HG03175 (cell line): ENCODE data around the gene MINK1.
"Not testable (repeated sequence)": the region's sequence is repeated elsewhere in the genome, so short reads cannot be mapped to it uniquely, and the experiment has no call there.

ENCODE experiments used
- ATAC-seq: cut with Tn5 transposase; IDR thresholded peaks from one replicate; pipeline ENCODE4 v1.9.1; 2021; ENCODE audit warnings: mild to moderate bottlenecking, moderate library complexity; ENCODE audit not compliant: unreplicated experiment

Gene MINK1

DNA sequence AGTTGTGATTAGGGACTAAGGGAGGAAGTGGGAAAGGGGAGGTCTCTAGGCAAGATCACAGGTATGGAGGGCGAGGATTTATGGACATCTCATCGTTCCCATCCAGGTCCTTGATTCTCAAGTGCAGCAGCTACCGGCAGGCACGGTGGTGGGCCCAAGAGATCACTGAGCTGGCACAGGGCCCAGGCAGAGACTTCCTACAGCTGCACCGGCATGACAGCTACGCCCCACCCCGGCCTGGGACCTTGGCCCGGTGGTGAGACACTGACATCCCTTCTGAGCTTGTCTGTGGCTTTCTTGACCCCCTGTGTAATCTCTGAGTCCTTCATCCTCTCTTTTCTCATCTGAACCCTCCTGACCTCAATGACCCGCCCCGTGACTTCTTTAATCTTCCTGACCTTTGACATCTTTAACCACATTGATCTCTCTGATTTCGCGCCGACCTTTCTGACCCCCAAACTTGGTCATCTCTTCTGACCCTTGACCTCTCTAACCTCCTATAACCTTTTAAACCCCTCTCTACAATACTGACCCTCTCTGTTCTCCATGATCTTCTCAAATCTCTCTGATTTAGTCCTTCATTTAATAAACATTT lies 22.3 kb upstream of the MINK1 start:
- ATAC-seq: no peak

DNA sequence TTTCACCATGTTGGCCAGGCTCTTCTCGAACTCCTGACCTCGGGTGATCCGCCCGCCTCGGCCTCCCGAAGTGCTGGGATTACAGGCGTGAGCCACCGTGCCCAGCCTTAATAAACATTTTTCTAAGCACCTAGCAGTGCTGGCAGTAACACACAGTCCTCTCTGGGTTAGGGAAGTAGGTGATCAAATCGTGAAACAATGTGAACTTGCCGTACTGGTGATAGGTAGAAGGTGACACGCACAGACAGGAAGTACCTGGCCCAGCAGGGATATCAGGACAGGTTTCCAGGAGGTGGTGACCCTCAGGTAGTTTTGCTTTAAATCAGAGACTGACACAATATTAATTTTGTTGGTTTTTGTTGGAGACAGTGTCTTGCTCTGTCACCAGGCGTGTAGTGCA lies 21.7 kb upstream of the MINK1 start:
- ATAC-seq: no peak

DNA sequence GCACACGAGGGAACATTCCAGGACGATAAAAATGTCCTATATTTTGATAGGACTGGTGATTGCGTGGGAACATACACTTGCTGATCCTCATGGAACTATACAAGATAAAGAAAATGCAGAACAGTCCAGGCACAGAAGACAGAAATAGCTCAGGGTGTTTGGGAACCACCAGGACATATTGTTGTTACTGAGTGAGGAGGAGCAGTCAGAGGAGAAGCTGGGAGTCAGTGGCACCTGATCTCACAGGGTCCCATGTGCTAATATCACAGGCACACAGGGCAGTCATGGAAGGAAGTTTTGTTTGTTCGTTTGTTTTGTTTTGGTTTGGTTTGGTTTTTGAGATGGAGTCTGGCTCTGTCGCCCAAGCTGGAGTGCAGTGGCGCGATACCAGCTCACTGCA lies 20.4 kb upstream of the MINK1 start:
- ATAC-seq: no peak

DNA sequence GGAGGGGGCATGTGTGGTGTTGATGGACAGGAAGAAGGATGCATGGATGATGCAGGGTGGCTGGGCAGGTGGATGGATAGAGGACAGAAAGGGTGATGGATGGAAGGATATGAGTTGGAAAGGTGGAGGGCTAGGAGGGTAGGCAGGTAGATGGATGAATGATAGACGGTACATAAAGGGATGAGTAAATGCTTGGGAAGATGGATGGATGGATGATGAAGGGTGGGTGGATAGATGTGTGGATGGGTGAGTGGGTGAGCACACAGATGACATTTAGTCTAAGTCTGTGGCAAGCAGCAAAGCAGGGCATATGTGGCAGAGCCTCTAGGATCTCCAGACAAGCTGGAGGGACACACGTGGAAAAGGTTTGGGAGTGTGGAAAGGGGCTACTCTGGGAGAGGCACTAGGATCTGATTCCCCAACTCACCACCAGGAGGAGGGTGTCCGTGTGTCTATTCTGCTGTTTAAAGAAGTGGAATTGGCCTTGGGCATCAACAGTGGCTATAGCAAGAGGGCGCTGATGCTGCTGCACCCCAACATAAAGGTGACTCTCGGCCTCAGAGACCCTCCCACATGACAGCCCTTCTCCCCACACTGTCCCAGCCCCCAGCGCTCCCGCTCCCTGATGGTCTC lies 18.0 kb upstream of the MINK1 start:
- ATAC-seq: no peak

DNA sequence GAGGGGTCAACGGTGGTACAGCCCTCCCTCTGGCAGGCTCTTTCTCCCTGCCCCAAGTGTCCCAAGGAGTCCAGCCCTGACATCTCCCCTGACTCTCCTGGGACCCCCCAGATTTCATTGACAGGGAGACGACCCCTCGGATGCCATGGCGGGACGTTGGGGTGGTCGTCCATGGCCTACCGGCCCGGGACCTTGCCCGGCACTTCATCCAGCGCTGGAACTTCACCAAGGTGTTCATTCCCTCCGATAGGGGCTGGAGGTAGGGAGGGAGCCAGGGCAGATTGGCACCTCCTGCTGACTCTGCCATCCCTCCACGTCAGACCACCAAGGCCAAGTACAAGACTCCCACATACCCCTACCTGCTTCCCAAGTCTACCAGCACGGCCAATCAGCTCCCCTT lies 16.3 kb upstream of the MINK1 start:
- no peak for ATAC-seq

DNA sequence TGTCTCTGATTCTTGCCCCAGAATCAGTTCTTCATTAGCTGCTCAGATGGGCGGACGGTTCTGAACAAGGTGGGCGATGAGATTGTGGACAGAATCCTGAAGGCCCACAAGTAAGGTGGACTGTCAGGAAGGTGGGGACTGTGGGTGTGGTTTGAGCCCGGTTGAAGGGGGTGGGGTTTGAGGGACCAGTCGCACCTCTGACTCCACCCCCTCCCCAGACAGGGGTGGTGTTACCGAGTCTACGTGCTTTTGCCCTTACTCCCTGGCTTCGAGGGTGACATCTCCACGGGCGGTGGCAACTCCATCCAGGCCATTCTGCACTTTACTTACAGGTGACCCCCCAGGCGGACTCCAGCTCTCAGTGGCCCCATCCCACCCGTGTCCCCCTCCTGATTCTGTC lies 14.9 kb upstream of the MINK1 start:
- ATAC-seq: no peak

DNA sequence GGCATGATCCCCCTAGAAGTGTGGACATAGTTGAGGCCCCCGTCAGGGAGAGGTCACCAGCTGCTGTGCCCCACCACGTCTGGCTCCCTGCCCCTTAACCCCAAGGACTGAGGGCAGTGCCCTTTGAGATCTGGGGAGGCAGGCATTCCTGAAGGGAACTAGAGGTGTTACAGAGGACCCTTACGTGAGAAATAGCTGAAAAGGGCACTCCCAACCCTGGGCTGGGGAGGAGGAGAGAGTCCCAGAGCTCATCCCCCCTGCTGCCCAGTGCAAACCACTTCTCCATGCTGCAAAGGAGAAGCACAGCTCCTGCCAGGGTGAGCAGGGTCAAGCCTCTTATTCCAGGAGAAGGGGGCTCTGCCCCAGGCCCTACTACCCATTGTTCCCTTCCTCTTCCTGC lies 10.3 kb upstream of the MINK1 start:
- ATAC-seq: no peak

DNA sequence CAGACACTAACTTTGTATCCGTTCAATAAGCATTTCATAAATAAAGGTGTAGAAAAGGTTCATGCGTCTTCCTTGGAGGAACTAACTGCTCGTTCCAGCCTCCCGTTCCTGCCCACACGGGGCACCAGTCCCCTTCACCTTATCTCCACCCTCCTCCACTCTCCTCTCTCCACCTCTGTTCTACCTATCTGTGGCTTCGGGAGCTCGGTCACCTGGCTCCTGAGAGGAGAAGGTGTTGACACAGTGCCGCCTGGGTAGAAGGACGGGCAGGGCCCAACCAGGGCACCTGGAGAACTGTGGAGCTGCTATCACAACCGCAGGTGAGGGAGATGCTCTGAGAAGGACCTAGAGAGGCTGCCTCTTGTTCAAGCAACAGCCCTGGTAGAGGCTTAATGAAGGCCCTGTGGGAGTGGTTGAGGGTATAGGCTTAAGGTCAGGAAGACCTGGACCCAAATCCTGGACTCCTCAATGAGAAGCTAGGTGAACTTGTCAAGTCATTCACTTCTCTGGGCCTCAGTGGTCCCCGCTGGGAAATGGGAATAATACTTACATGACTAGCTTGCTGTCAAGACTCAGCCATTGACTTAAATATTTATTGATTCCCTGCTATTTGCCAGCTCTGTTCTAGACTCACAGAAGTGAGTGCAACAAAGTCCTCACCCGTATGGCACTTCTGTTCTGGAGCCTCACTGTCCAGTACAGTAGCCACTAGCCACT lies 9.6 kb upstream of the MINK1 start:
- no peak for ATAC-seq

DNA sequence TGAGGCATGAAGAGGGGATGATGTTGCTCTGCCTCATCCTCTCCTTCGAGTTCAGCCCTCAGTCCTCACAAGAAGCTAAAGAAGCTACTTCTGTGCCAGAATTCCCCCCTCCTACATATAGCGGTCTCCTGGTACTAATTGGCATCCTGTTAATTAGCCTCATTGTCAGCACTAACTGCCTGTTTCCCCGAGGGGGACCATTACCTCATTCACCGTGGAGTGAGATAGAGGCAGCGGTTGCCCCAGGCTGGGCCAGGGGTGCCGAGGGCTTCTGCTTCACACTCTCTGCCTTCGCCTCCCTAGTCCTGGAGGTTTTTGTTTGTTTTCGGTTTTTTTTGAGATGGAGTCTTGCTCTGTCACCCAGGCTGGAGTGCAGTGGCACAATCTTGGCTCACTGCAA lies 5.7 kb upstream of the MINK1 start:
- no peak for ATAC-seq

DNA sequence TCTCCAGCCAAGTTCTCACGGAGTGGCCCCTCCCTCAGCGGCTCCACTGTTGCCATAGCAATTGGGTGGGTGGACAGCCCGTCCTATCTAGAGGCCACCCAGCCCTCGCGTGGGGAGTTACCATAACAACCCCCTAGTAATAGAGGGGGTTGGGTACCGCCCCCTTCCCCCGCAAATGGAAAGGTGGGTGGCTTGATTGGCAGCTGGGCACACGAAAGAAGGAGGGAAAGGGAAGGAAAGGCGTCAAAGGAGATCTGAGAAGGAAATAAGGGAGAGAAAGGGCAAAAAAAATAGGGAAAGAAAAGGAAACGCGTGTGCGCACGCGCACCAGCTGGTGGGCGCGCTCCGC lies 337 bp upstream of the MINK1 start:
- ATAC-seq: not testable (repeated sequence)

DNA sequence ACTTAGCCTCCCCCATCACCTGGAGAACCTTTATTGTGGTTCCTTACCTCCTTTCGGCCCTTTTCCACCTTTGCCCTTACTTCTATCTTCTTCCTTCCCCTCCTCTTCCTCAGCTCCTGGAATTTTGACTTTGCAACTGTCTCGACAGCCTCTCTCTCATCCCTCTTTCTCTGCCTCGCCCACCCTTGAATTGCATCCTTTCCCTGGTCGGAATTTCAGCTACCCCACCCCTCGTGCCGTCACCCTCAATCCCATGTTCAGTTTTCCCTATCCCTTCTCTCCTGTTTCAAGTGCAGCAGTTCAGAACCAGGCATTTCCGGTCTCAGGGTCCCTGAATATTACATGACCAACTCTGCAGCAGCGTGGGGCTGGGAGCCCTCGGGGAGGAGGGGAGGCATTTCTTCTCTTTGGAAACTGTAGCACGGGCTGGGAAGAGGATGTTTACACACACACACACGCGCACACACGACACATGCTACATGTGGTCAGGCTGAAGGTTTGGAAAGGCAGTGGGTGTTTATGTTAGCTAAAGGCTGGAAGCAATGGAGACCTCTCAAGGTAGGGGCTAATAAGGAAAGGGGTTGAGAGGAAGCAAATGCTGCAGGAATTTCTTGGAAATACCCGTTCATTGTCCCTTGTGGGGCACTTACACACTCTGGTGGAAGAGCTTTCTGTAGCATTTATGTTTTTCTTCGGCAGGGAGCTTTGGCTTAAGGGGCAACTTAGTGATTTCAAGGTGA lies 971 bp downstream of the MINK1 start:
- ATAC-seq: no peak

DNA sequence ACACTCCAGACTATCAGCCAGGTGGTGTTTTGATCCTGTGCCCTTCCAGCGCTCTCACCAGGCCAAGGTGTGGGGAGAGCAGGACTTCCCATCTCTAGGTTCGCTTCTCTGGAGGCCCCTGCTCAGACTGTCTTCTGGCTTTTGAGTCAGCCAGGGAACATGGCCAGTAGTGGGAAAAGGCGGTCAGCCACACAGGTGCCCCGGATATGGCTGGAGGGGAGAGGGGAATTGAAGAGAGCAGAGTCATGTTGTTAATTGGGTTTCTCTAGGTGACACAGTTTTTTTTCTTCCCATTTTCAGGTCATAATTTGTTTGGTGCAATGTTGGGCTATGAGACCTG lies 1.5 kb downstream of the MINK1 start:
- ATAC-seq: no peak

DNA sequence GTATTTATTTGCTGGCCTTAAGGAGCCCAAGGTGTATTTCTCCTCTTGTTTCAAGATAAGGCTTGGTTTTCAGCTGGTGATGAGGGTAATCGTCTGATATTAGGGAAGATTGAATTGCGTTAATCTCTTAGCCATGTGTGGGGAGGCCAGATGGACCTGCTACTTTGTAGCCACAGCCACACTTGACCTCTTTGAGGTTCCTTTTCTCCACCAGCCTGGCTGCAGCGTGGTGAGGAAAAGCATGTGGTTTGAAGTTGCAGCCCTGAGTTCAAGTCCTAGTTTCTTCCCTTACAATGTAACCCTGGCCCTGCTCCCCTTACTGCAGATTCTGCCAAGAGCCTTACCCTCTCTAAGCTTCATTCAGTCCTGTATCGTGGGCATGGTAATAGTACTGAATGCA lies 3.1 kb downstream of the MINK1 start:
- no peak for ATAC-seq

DNA sequence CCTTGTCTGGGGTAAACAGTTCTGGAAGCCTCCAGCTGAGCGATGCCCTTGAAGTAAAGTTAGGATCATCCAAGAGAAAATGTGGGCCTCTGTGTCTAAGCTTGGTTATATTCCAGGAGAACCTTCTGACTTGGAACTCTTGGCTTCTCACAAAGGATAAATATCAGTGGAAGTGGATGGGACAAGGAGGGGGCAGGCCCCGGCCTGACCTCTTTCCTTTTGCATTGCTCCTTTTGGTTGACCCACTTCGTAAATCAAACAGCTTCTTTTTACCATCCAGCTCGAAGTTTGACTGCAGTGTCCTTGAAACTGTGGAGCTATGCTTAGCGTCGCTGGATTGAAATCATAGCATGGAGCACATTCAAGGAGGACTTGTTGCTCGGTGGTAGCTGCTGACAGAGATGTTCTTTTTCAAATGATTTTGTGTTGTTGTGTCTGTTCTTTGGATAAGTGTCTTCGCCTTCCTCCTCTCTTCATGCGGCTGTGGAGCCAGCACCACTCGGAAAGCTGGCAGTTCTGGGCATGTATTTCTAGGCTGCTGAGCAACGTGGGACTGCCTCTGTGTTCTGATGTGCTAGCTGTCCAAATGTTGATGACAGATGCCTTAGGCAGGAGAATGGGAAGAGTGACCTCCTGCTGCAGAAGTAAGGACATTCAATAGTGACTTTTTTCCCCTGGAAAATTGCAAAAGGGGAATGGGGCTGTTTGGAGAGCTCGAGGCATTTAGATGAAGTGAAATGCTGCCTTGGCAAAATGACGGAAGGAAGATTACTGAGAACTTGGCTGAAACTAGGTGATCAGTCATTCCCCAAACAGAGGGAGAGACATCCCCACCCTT lies 4.5 kb downstream of the MINK1 start:
- no peak for ATAC-seq

DNA sequence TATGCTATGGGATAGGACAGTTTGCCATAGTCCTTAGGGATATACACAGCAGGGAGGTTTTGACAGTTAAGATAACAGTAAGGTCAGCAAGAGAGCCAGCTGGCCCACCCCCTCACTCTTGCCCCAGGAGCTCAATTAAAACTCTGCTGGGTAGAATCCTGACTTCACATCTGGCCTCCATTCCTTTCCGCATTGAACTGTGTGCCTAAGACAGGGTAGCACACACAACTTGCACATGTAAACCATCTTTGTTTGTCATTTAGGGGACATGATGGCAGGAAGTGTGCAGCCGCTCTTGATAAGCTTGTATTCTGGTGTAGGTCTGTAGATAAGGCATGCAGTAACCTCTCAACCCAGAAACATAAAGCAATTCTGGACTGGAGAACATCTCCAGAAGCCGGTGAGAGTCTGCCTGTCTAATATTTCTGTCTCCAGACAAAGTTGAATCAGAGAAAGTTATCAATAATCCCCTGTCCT lies 5.2 kb downstream of the MINK1 start:
- no peak for ATAC-seq

DNA sequence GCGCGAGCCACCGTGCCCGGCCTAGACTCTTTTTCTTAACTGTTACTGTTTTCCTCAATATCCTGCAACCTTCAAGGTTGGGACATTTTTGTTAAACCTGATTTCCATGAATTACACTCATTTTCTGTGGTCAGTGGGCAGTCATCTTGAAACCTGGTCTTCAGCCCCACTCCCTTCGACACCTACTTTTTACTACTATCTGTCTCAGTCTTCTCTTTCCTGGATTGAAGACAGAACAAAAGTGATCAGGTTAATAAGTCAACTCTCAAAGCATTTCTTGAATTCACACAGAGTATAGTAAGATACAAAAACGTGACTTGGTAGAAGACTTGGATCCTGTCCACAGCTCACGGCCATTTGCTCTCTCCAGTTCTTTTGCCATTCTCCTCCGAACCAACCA lies 6.1 kb downstream of the MINK1 start:
- ATAC-seq: no peak

DNA sequence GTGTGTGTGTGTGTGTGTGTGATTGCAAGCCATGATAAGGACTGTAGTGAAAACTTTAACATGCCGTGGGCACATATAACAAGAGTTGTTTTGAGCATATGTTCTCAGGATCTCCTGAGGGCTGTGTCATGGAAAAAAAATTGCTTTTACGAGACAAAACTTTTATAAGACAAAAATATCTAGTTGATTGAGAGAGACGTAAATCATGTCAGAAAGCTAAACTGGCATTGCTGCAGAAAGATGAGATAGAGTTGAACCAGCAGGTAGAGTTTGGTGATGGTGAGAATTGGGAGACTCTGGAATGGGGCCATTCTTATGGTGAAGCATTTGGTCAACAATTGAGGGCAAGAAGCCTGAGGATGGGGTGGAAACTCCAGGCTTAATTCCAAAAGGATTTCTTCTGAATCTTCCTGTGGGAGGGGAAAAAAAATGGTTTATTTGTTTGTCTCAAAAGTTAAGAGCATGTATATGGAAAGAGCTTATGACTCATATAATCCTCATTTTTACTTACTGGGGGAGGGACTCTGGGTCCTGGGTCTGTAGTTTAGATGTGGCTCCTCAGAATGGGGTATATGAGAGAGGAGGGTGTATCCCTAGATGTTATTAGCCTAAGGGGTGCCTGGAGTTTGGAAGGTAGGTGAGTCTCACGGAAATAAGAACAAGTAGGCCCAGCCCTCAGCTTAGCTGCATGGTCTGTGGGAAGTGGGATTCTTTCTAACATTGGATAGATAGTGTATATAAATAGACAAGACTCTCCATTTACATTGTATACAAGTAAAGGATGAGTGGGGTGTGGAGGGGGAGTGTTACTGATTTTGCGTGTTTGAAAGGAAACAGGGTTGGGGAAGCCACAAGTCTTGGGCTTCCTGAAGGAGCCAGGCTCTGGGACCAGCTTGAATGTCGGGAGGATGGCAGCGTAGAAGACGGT lies 7.1 kb downstream of the MINK1 start:
- ATAC-seq: no peak

DNA sequence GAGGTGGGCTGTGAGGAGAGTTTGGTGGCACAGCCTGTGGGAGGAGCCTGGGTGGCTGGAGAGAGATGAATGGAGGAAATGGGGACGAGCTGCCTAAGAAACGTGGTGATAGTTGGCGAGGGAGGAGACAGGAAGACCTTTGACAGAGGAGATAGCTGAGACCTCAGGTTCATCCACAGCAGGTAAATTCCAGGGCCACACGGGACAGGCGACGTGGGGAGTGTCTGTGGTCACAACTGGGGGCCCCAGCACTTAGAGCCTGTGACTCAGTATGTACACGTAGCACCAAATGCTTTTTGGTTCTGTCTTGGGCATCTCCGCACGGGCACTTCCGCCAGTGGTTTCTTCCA lies 7.7 kb downstream of the MINK1 start:
- no peak for ATAC-seq

DNA sequence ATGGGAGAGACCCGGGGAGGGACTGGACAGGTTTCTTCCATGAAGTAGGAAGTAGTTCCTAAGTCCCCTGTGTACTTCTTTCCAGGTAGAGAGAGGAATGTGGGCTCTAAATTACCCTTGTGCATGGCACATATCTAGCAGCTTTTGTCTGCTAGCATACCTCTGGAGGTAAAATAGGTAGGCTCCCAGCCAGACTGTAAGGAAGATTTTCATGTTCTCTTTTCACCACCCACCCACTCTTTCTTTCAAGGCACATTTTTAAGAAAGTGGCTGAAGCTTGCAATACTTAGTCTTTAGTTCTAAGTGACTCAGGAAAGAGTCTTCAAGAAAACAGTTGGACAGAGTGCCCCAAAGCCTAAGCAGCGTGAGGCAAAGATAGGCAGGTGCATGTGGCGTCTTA lies 9.2 kb downstream of the MINK1 start:
- no peak for ATAC-seq

DNA sequence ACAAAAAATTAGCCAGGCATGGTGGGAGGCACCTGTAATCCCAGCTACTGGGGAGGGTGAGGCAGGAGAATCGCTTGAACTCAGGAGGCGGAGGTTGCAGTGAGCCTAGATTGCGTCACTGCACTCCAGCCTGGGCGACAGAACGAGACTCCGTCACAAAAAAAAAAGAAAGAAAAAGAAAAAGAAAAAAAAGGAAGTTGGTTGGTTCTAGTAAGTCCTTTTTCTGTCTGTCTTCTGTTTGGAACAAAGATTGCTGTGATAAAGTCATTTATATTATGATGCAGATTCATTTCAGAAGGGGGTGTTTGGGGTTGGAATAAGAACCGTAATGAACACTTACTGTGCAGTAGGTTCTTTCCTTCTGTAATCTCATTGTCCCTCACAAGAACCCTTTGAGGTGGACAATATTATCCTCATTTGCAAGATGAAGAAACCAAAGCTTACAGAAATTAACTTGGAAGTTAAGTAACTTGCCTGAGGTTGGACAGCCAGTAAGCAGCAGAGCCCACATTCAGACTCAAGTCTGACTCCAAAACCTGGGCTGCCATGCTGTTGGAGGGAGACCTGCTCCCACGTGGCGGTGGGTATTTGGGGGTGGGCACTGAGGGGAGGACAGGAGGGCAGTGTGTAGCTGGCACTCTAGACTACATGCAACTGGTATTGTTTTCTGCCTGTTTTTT lies 10.3 kb downstream of the MINK1 start:
- no peak for ATAC-seq
